Measurements from ENCODE around the gene USP48. TPM values are rescaled to one million over a fixed set of nuclear protein-coding genes. Genes with fewer than 3 reads are reported as not detected.

USP48 gene
- total RNA-seq, 3 donors from 2014 or later, result 56.0 to 86.9 (median 74.7) TPM

DNA sequence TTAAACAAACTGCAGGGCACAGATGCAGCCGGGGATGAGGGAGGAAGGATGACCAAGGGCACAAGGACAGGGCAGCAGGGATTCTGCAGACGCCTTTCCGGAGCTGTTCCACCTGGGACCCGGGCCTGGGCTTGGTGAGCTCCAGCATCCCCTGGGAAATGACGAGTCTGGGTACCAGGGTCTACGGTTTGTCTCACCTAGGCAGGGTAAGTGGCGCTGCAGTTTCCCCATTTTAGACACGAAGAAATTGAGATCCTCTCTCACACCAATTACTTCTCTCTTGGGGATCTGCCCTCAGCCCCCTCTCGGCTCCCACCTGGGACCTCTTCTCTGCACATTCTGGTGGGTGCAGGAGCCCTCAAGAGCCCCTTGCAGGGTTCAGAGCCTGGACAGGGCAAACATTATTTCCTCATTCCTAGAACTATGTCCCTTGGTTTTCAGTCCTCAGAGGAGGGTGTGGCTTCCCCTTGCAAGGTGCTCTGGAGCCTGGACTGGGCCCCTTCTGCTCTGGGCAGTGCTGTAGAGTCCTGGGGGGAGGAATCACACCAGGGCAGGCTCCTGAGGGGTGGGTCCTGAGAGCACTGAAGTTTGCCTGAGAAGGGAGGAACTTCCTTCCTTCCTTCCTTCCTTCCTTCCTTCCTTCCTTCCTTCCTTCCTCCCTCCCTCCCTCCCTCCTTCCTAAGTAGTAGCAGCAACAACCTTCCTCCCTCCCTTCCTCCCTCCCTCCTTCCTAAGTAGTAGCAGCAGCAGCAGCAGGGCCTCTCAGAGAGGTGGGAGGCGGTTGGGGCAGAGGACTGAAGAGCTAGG lies 129.8 kb downstream of the USP48 start:
- no peak for DNase-seq (ENCODE audit: low spot score in 2 of 2)
- Histone ChIP-seq H3K36me3 (no peaks in the 10 kb centered on the region), H3K4me1 (peaks cover 5 to 6% of the 10 kb centered on the region in 2 donors), H3K27me3 (no peaks in the 10 kb centered on the region), H3K27ac (peak overlapping the region in 1 of 2 donors; percentile 79), H3K9me3 (no peaks in the 10 kb centered on the region), H3K4me3 (no peak overlapping the region)
- TF ChIP-seq POLR2AphosphoS5 (IDR thresholded peaks at IDR 0.05), result no peak
- no peak for TF ChIP-seq POLR2A (IDR thresholded peaks at IDR 0.05)
- TF ChIP-seq, protein P1, sequence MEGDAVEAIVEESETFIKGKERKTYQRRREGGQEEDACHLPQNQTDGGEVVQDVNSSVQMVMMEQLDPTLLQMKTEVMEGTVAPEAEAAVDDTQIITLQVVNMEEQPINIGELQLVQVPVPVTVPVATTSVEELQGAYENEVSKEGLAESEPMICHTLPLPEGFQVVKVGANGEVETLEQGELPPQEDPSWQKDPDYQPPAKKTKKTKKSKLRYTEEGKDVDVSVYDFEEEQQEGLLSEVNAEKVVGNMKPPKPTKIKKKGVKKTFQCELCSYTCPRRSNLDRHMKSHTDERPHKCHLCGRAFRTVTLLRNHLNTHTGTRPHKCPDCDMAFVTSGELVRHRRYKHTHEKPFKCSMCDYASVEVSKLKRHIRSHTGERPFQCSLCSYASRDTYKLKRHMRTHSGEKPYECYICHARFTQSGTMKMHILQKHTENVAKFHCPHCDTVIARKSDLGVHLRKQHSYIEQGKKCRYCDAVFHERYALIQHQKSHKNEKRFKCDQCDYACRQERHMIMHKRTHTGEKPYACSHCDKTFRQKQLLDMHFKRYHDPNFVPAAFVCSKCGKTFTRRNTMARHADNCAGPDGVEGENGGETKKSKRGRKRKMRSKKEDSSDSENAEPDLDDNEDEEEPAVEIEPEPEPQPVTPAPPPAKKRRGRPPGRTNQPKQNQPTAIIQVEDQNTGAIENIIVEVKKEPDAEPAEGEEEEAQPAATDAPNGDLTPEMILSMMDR (IDR thresholded peaks at IDR 0.05), result no peak
- intact Hi-C loops (cut with DNase I; ENCODE audit: low total_unique reads), result loop anchor here (5.0 kb wide), 1 partner anchor 971 kb away; no protein-coding TSS in a partner anchor

DNA sequence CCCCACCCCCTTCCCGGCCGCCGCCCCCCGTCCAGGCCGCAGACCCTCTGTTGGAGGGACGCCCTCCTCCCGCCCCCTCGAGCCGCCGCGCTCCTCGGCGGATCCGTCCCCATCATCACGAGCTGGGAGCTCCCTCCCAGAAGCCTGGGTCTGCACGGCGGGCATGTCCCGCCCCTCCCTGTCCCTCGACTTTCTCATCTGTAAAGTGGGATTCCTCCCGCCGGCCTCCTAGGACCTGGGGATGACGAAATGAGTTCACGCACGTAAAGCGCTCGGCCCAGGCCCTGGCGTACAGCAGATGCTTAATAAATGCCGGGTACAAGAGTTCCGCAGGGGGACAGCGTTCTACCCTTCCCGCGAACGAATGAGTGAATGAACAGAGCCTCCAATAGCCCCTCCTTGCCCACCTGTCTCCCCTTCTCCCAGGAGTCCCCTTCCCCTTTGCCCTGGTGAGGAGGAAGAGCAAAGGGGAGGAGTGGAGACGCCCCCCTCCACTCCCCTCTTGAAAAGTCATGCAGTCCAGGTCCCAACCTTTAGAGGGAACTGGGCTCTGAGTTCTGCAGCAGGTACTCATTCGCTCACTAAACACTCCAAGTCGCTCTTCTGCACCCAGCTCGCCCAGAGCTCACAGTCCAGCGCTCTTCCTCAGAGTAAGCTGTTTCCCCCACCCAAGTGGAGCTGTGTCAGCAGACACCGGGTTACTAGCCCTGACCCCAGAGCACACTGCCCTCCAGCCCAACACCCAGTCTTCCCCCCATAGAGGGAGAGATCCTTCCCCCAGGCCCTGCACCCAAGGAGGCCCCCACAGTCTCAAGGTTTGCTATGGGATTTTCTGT lies 130.6 kb downstream of the USP48 start:
- DNase-seq (ENCODE audit: low spot score in 2 of 2), result no peak

DNA sequence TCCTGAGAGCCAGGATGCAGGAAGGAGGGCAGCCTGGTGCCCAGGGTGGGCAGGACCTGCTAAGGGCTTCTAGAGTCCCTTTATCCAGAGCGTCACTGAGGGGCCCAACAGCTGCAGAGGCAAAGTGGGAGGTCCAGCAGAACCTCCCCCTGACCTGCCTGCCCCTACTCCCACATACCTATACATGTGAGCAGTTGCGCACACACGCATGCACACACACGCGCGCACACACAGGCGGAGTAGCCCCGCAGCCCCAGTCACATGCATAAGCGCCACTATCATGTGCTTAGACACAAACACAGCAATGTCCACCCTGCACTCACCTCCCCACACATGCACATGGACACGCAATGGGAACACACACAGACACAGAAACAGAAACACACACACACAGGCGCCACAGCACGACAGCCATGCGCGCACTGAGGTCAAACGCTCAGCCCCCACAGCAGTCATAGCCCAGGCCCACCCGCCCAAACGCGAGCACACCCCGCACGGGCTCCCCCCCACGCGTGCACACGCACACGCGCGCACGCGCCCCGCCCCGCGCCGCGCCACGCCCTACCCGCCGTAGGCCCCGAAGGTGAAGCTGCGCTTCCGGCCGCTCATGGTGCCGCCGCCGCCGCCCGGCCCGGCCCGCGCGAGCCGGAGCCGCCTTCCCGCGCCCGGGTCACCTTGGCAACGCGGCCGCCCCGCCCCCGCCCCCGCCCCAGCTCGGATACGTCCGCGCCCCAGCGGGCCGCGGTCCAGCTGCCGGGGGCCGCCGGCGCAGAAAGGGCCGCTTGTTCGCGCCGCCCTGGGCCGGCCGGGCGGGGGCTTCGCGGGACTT lies 131.5 kb downstream of the USP48 start:
- peaks cover under 1 to 6% of the 10 kb centered on the region in 2 donors for H3K4me1 ChIP-seq
- no peaks in the 10 kb centered on the region for H3K9me3 ChIP-seq
- TF ChIP-seq, protein P1 (IDR thresholded peaks at IDR 0.05), result no peak
- TF ChIP-seq POLR2A (IDR thresholded peaks at IDR 0.05) (no peak), POLR2AphosphoS5 (IDR thresholded peaks at IDR 0.05) (no peak)
- no peaks in the 10 kb centered on the region for H3K36me3 ChIP-seq
- peak overlapping the region; percentile 38 to 75 (median 58) for H3K4me3 ChIP-seq
- intact Hi-C loops (cut with DNase I; ENCODE audit: low total_unique reads), result loop anchor here (5.0 kb wide), 1 partner anchor 969 kb away; no protein-coding TSS in a partner anchor
- no peak for DNase-seq (ENCODE audit: low spot score in 2 of 2)
- H3K27ac ChIP-seq, result peak overlapping the region; percentile 56 to 79
- no peaks in the 10 kb centered on the region for H3K27me3 ChIP-seq

More for the DNA sequence above, 130.6 kb downstream of the USP48 start:
- Histone ChIP-seq H3K27ac (peak overlapping the region; percentile 56 to 79), H3K36me3 (no peaks in the 10 kb centered on the region), H3K27me3 (no peaks in the 10 kb centered on the region), H3K4me3 (peak overlapping the region; percentile 38 to 75 (median 58)), H3K9me3 (no peaks in the 10 kb centered on the region), H3K4me1 (peaks cover 5 to 6% of the 10 kb centered on the region in 2 donors)
- TF ChIP-seq, protein P1 (IDR thresholded peaks at IDR 0.05), result no peak
- TF ChIP-seq POLR2AphosphoS5 (IDR thresholded peaks at IDR 0.05) (no peak), POLR2A (IDR thresholded peaks at IDR 0.05) (no peak)
- intact Hi-C loops (cut with DNase I; ENCODE audit: low total_unique reads), result loop anchor here (5.0 kb wide), 1 partner anchor 970 kb away; no protein-coding TSS in a partner anchor

DNA sequence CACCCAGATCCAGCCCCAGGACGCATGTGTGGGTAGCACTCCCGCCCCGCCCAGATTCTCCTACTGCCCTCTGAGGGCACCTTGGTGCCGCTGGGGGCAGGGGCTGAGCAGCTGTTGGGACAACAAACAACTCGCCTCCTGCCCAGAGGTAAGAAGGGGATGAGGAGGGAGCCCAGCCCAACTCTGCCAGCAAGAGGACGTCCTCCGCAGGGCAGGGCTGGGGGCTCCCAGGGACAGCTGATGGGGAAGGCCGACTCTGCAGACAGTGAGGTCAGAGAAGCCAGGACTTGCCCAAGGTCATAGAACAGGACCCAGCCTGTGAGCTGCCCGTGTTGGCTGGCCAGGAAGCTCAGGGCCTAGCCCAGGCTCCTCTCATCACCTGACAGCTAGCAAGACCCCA lies 132.5 kb downstream of the USP48 start:
- Histone ChIP-seq H3K36me3 (no peaks in the 10 kb centered on the region), H3K4me3 (no peak overlapping the region), H3K9me3 (no peaks in the 10 kb centered on the region), H3K27ac (no peak overlapping the region), H3K27me3 (no peaks in the 10 kb centered on the region), H3K4me1 (peaks cover 0 to 6% of the 10 kb centered on the region in 2 donors)
- DNase-seq (ENCODE audit: low spot score in 2 of 2), result no peak
- TF ChIP-seq, protein P1 (IDR thresholded peaks at IDR 0.05), result no peak
- TF ChIP-seq POLR2A (IDR thresholded peaks at IDR 0.05) (no peak), POLR2AphosphoS5 (IDR thresholded peaks at IDR 0.05) (no peak)
- intact Hi-C loops (cut with DNase I; ENCODE audit: low total_unique reads), result loop anchor here (5.0 kb wide), 1 partner anchor 968 kb away; no protein-coding TSS in a partner anchor

All from breast epithelium (tissue), 4 donors.